GM12878 (cell line): ENCODE data around the gene SPATA12. TPM values are rescaled to one million over a fixed set of nuclear protein-coding genes. Genes with fewer than 3 reads are reported as not detected.

Experiments
- ATAC-seq: fragments of 200-7000 bp; cut with Tn5 transposase; 3 replicates; pipeline ENCODE4 v1.9.1; 2020; ENCODE audit warnings: mild to moderate bottlenecking, moderate library complexity
- BruUV-seq: library from RNA; stranded (reverse); fragments of 400-500 nt; replicated peaks from 2 replicates; lab custom pipeline; 2021; lab: Mats Ljungman, UMichigan
- CTCF ChIA-PET: fragments of 300-600 bp; sonication (Branson Sonifier 250); formaldehyde crosslinking; extraction: SDS; loops from one replicate; lab custom pipeline; 2021; ENCODE audit warnings: inconsistent platforms; lab: Yijun Ruan, JAX
- POLR2A ChIA-PET: fragments of 350-600 bp; formaldehyde crosslinking; extraction: SDS; loops from one replicate; lab custom pipeline; 2021; ENCODE audit warnings: inconsistent platforms; lab: Charles Lee
- RAD21 ChIA-PET: fragments of 300-600 bp; sonication (Branson Sonifier 250); formaldehyde crosslinking; loops from one replicate; lab custom pipeline; 2023; ENCODE audit warnings: antibody characterized with exemption; ENCODE audit not compliant: unreplicated experiment; lab: Charles Lee
- SMC1A ChIA-PET: fragments of 300-600 bp; sonication (Branson Sonifier 250); formaldehyde crosslinking; loops from one replicate; lab custom pipeline; 2023; ENCODE audit not compliant: unreplicated experiment, uncharacterized antibody; lab: Charles Lee
- DNase-seq: peaks from one replicate; pipeline ENCODE4 v3.0.0-alpha.2; 2011; ENCODE audit warnings: low read depth, low spot score
- FAIRE-seq: peaks from 3 replicates; lab custom pipeline; 2011; peaks lifted over from hg19 to GRCh38; lab: Jason Lieb, UNC
- H2AFZ ChIP-seq: 2 replicates; pipeline ENCODE4 v1.6.0; 2011; ENCODE audit warnings: low read depth, low read length, control low read depth; ENCODE audit not compliant: control insufficient read depth
- H3K27ac ChIP-seq: 2 replicates; pipeline ENCODE4 v1.5.1; 2011; ENCODE audit warnings: control low read depth; ENCODE audit not compliant: control insufficient read depth, insufficient read depth
- H3K27me3 ChIP-seq, 2 experiments: replicated peaks in 1 of 2; 2 replicates each; pipeline versions ENCODE4 v1.6.0 to v1.6.1; 2011; ENCODE audit warnings: low read length in 1 of 2; ENCODE audit not compliant: control insufficient read depth in 2 of 2, insufficient read depth in 2 of 2
- H3K36me3 ChIP-seq, 2 experiments: 2 replicates each; pipeline ENCODE4 v1.5.1; 2011; ENCODE audit warnings: low read length in 1 of 2; ENCODE audit not compliant: control insufficient read depth in 2 of 2, insufficient read depth in 2 of 2
- H3K4me1 ChIP-seq: 2 replicates; pipeline ENCODE4 v1.6.1; 2011; ENCODE audit warnings: mild to moderate bottlenecking, low read length, moderate library complexity, mixed read lengths; ENCODE audit not compliant: control insufficient read depth, insufficient read depth
- H3K4me2 ChIP-seq: 2 replicates; pipeline ENCODE4 v1.6.0; 2011; ENCODE audit warnings: control low read depth; ENCODE audit not compliant: control insufficient read depth, insufficient read depth
- H3K4me3 ChIP-seq: fragments of 200-600 bp; sonication (generic); 2 replicates; pipeline ENCODE4 v1.5.1; 2016
- H3K79me2 ChIP-seq: 2 replicates; pipeline ENCODE4 v1.6.0; 2011; ENCODE audit warnings: low read length; ENCODE audit not compliant: control insufficient read depth, insufficient read depth
- H3K9ac ChIP-seq: 2 replicates; pipeline ENCODE4 v1.8.0; 2011; ENCODE audit warnings: low read length, control low read depth, mixed read lengths; ENCODE audit not compliant: control insufficient read depth, insufficient read depth
- H3K9me3 ChIP-seq: replicated peaks from 3 replicates; pipeline ENCODE4 v1.5.1; 2011; ENCODE audit warnings: mild to moderate bottlenecking, low read length; ENCODE audit not compliant: control insufficient read depth, insufficient read depth
- H4K20me1 ChIP-seq: 2 replicates; pipeline ENCODE4 v1.6.0; 2011; ENCODE audit not compliant: control insufficient read depth, insufficient read depth
- ASH2L ChIP-seq: fragments of 300-600, 200-600 bp; sonication (generic); IDR thresholded peaks from 2 replicates; pipeline ENCODE4 v1.6.1; 2017; ENCODE audit warnings: low read depth, mild to moderate bottlenecking, borderline replicate concordance
- BCL11A ChIP-seq: IDR thresholded peaks from 2 replicates; pipeline ENCODE4 v1.6.1; 2011; ENCODE audit warnings: low read depth, low read length
- CREB1 ChIP-seq: IDR thresholded peaks from 2 replicates; pipeline ENCODE4 v1.6.1; 2012; ENCODE audit warnings: low read depth, mild to moderate bottlenecking, inconsistent platforms
- HDGF ChIP-seq: fragments of 450-650 bp; IDR thresholded peaks from 2 replicates; pipeline ENCODE4 v1.6.1; 2016; ENCODE audit warnings: antibody characterized with exemption
- LARP7 ChIP-seq: fragments of 450-650 bp; IDR thresholded peaks from 2 replicates; pipeline ENCODE4 v1.6.1; 2017; ENCODE audit warnings: mild to moderate bottlenecking
- NFYB ChIP-seq: IDR thresholded peaks from 2 replicates; pipeline ENCODE4 v1.6.1; 2011; ENCODE audit warnings: low read depth, mild to moderate bottlenecking, low read length, improper control_type of control experiment, moderate library complexity; ENCODE audit not compliant: insufficient read depth
- NR2C2 ChIP-seq: IDR thresholded peaks from 2 replicates; pipeline ENCODE4 v1.6.1; 2011; ENCODE audit warnings: borderline replicate concordance, low read depth; ENCODE audit not compliant: control insufficient read depth, insufficient read length
- PAX5 ChIP-seq: IDR thresholded peaks from 2 replicates; pipeline ENCODE4 v1.6.1; 2011; ENCODE audit warnings: low read depth, low read length, borderline replicate concordance
- POU2F2 ChIP-seq: IDR thresholded peaks from 3 replicates; pipeline ENCODE4 v1.6.1; 2011; ENCODE audit warnings: low read depth, mild to moderate bottlenecking, low read length, borderline replicate concordance
- RAD21 ChIP-seq: IDR thresholded peaks from 2 replicates; pipeline ENCODE4 v1.6.1; 2011; ENCODE audit warnings: mild to moderate bottlenecking, low read depth, low read length, moderate library complexity; ENCODE audit not compliant: insufficient read depth
- RCOR1 ChIP-seq: conservative IDR thresholded peaks from 2 replicates; pipeline ENCODE4 v1.6.1; 2012; ENCODE audit warnings: low read depth, low read length, improper control_type of control experiment
- RUNX3 ChIP-seq: IDR thresholded peaks from 2 replicates; pipeline ENCODE4 v1.6.1; 2012; ENCODE audit warnings: low read length, inconsistent platforms
- SMC3 ChIP-seq: IDR thresholded peaks from 2 replicates; pipeline ENCODE4 v1.6.1; 2011; ENCODE audit warnings: low read length, improper control_type of control experiment, borderline replicate concordance
- STAT1 ChIP-seq: fragments of 450-650 bp; conservative IDR thresholded peaks from 2 replicates; pipeline ENCODE4 v1.6.1; 2014; ENCODE audit warnings: antibody characterized with exemption, mild to moderate bottlenecking
- ZSCAN29 ChIP-seq: fragments of 450-650 bp; IDR thresholded peaks from 2 replicates; pipeline ENCODE4 v1.6.1; 2017; ENCODE audit warnings: mild to moderate bottlenecking, moderate library complexity
- in situ Hi-C: fragments of 300-500 bp; cut with MboI; formaldehyde crosslinking; loops from 9 replicates; pipeline ENCODE4 v1.14.3; 2018; ENCODE audit warnings: mixed read lengths
- intact Hi-C: fragments of 100-400 bp; cut with micrococcal nuclease; formaldehyde crosslinking; loops from one replicate; pipeline ENCODE4 v1.14.2; 2022; ENCODE audit not compliant: unreplicated experiment
- polyA plus RNA-seq, 11 experiments: library from polyadenylated mRNA; depleted of rRNA in 4 of 11; unstranded in 6 of 11; stranded (reverse) in 5 of 11; fragments of >200 nt; fragmentation: Nextera tagmentation in 4 of 11; fragmentation: Illumina TruSeq in 1 of 11; extraction: Ambion mirVana in 4 of 11; extraction: Trizol in 1 of 11; gene quantifications; 1 replicate in 1 of 11; 2 replicates in 10 of 11; pipeline versions ENCODE4 v1.2.1 to v1.2.3, GENCODE V29; 2011 to 2016; ENCODE audit warnings: inconsistent platforms in 2 of 11, missing spikeins in 2 of 11, low read depth in 1 of 11
- total RNA-seq, 4 experiments: library from RNA; depleted of rRNA in 3 of 4; stranded (reverse); fragments of >200 nt in 3 of 4; fragmentation: Illumina TruSeq in 1 of 4; extraction: Trizol in 1 of 4; gene quantifications; 2 replicates each; pipeline versions ENCODE4 v1.2.1 to v1.2.3, GENCODE V29; 2013 to 2021
- TF ChIP-seq, protein P1 (sequence below): IDR thresholded peaks from 2 replicates; pipeline ENCODE4 v1.6.1; 2011; ENCODE audit warnings: mild to moderate bottlenecking, low read depth, low read length, moderate library complexity; ENCODE audit not compliant: insufficient replicate concordance
- TF ChIP-seq, protein P2 (sequence below): fragments of 150-350 bp; IDR thresholded peaks from 2 replicates; pipeline ENCODE4 v1.6.1; 2016; ENCODE audit warnings: low read depth, low read length
- TF ChIP-seq, protein P3 (sequence below), 3 experiments: IDR thresholded peaks in 2 of 3; conservative IDR thresholded peaks in 1 of 3; 2 replicates each; pipeline ENCODE4 v1.5.1; 2011; ENCODE audit warnings: low read depth in 3 of 3, low read length in 3 of 3, mild to moderate bottlenecking in 3 of 3, control low read depth in 2 of 3, moderate library complexity in 2 of 3, inconsistent platforms in 1 of 3, mixed read lengths in 1 of 3; ENCODE audit not compliant: control insufficient read depth in 2 of 3, insufficient read depth in 1 of 3; ENCODE audit errors: extremely low read depth in 1 of 3

SPATA12 gene
- total and polyA plus RNA-seq, 10 of the 15 experiments (the other 5 are each of a cell fraction or from before 2014, with no cell fraction given), result 0.03 to 0.69 (median 0.37) TPM

DNA sequence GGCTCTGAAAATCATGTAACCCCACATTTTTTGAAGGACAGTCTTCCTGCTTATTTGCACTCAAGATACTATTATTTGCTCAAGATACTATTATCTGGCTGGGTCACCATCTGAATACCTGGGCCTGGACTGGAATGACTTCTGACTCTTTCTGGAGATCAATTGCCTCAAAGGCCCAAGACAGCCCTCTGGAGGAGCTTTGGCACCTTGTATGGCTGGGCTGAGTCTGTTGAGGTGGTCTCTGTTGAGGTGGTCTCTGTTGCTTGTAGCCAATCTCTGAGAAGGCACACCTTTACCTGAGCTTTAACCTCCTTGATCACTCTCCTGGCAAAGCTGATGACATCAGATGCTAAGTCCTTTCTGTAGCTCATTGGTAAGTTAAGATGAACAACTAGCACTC, 33.0 kb downstream of the SPATA12 start:
- Histone ChIP-seq H3K4me3 (no peak overlapping the region), H3K79me2 (no peaks in the 10 kb centered on the region), H3K27me3 (no peaks in the 10 kb centered on the region; a peak in 1 of 4 replicates), H3K4me1 (no peaks in the 10 kb centered on the region), H3K36me3 (no peaks in the 10 kb centered on the region), H3K4me2 (no peak overlapping the region), H4K20me1 (no peaks in the 10 kb centered on the region), H3K27ac (no peak overlapping the region), H3K9ac (no peak overlapping the region), H3K9me3 (no peaks in the 10 kb centered on the region), H2AFZ (no peak overlapping the region)
- SMC1A ChIA-PET, result interaction anchor here (0.6 to 1.5 kb wide), 9 partner anchors 10 to 849 kb away, joined by 3 to 7 read pairs (median 3); no protein-coding TSS in a partner anchor
- no peak for FAIRE-seq
- in situ Hi-C loops (no loop called here), intact Hi-C loops (loop anchor here (1.0 kb wide), 1 partner anchor 98 kb away; no protein-coding TSS in a partner anchor)
- no peak for ATAC-seq
- RAD21 ChIA-PET, result interaction anchor here (0.8 to 1.7 kb wide), 4 partner anchors 77 to 104 kb away, joined by 3 to 7 read pairs (median 4); no protein-coding TSS in a partner anchor
- CTCF ChIA-PET, result interaction anchor here (0.6 to 3.6 kb wide), 12 partner anchors 16 to 391 kb away, joined by 3 to 38 read pairs (median 4); no protein-coding TSS in a partner anchor
- DNase-seq, result no peak
- BruUV-seq, result no TSS peak
- POLR2A ChIA-PET, result no interaction called here
- TF ChIP-seq NFYB (no peak), RCOR1 (no peak), SMC3 (peak; percentile 13; the same call in 1 of the 2 replicates), LARP7 (no peak), ASH2L (no peak), STAT1 (no peak), RAD21 (peak; percentile 60), RUNX3 (no peak), POU2F2 (no peak), NR2C2 (no peak), BCL11A (no peak), PAX5 (no peak), CREB1 (no peak), HDGF (no peak), ZSCAN29 (no peak)
- TF ChIP-seq, protein P1, sequence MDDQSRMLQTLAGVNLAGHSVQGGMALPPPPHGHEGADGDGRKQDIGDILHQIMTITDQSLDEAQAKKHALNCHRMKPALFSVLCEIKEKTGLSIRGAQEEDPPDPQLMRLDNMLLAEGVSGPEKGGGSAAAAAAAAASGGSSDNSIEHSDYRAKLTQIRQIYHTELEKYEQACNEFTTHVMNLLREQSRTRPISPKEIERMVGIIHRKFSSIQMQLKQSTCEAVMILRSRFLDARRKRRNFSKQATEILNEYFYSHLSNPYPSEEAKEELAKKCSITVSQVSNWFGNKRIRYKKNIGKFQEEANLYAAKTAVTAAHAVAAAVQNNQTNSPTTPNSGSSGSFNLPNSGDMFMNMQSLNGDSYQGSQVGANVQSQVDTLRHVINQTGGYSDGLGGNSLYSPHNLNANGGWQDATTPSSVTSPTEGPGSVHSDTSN, result no peak
- TF ChIP-seq, protein P2, sequence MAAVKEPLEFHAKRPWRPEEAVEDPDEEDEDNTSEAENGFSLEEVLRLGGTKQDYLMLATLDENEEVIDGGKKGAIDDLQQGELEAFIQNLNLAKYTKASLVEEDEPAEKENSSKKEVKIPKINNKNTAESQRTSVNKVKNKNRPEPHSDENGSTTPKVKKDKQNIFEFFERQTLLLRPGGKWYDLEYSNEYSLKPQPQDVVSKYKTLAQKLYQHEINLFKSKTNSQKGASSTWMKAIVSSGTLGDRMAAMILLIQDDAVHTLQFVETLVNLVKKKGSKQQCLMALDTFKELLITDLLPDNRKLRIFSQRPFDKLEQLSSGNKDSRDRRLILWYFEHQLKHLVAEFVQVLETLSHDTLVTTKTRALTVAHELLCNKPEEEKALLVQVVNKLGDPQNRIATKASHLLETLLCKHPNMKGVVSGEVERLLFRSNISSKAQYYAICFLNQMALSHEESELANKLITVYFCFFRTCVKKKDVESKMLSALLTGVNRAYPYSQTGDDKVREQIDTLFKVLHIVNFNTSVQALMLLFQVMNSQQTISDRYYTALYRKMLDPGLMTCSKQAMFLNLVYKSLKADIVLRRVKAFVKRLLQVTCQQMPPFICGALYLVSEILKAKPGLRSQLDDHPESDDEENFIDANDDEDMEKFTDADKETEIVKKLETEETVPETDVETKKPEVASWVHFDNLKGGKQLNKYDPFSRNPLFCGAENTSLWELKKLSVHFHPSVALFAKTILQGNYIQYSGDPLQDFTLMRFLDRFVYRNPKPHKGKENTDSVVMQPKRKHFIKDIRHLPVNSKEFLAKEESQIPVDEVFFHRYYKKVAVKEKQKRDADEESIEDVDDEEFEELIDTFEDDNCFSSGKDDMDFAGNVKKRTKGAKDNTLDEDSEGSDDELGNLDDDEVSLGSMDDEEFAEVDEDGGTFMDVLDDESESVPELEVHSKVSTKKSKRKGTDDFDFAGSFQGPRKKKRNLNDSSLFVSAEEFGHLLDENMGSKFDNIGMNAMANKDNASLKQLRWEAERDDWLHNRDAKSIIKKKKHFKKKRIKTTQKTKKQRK, result no peak
- TF ChIP-seq, protein P3, sequence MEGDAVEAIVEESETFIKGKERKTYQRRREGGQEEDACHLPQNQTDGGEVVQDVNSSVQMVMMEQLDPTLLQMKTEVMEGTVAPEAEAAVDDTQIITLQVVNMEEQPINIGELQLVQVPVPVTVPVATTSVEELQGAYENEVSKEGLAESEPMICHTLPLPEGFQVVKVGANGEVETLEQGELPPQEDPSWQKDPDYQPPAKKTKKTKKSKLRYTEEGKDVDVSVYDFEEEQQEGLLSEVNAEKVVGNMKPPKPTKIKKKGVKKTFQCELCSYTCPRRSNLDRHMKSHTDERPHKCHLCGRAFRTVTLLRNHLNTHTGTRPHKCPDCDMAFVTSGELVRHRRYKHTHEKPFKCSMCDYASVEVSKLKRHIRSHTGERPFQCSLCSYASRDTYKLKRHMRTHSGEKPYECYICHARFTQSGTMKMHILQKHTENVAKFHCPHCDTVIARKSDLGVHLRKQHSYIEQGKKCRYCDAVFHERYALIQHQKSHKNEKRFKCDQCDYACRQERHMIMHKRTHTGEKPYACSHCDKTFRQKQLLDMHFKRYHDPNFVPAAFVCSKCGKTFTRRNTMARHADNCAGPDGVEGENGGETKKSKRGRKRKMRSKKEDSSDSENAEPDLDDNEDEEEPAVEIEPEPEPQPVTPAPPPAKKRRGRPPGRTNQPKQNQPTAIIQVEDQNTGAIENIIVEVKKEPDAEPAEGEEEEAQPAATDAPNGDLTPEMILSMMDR (IDR thresholded peaks at IDR 0.05 in 2 of 3, conservative IDR thresholded peaks at IDR 0.05 in 1 of 3; ENCODE audit: control insufficient read depth in 2 of 3, extremely low read depth in 1 of 3, insufficient read depth in 1 of 3, low read depth in 3 of 3, low read length in 3 of 3), result peak in 2 of 3 experiments; percentile 13 to 29; a peak in 2 of 6 replicates
